HG02798 (cell line): Measurements from ENCODE around the gene CASKIN1.
"Not testable (repeated sequence)": the region's sequence is repeated elsewhere in the genome, so short reads cannot be mapped to it uniquely, and the experiment has no call there.

Experiments used
- ATAC-seq: cut with Tn5 transposase; IDR thresholded peaks from one replicate; pipeline ENCODE4 v1.9.1; 2021; ENCODE audit warnings: mild to moderate bottlenecking; ENCODE audit not compliant: unreplicated experiment, poor library complexity

Gene CASKIN1

DNA sequence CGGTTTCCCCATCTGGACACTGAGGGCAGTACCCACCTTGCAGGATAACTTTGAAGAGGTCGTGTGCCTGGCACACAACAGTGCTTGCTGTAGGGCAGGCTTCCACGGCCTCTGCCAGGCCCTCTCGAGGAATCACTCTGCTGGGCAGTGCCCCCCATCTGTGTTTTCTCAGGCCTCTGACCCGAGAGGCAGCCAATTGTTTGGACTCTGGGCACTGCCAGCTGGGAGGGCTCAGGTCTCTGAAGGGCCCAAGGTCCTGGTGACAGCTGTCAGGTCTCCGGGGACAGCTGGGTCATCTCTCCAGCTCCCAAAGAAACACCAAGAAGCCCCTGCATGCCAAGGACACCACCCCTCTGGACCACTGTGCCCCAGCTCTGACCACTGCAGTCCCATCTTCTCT lies 49.0 kb downstream of the CASKIN1 start:
- no peak for ATAC-seq

GRCh38 chr16:2145843-2146242 lies 50.6 kb downstream of the CASKIN1 start:
- ATAC-seq, result no peak

- ATAC-seq, result no peak
Observed at GRCh38 chr16:2143878-2144485, 52.4 kb downstream of the CASKIN1 start.

- ATAC-seq, result no peak
Observed at GRCh38 chr16:2142942-2143877, 53.2 kb downstream of the CASKIN1 start.

DNA sequence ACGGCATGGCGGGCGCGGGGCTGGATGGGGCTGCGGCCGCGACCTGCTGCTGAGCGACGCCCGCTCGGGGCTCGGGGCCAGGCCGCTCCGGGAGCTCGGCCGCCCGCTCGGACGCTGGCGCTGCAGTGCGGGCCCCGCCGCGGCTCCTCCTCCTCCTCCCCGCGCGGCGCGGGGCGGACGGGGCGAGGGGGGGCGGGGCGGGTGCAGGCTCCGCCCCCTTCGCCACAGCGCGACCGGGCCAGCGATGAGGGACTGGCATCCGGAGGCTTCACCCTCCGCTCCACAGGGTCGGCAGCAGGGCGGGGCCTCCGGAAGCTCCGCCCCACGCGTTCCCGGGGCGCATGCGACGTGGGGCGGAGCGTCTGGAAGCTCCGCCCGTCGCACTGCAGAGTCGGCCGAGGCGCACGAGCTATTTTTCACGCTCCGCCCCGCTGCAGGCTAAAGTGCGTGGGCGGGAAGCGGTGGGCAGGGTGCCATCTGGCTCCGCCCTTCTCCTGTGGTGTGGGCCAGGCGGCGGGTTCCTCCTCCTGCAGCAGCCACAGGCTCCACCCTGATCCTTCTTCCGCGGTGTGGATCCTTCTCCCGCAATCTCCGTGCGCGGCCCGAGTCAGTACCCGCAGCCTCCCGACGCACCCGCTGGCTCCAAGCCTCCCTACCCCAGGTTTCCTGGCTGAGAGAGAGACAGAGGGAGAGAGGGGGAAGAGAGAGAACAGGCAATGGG lies 60.5 kb downstream of the CASKIN1 start, which contains the start of gene PKD1:
PKD1 (minus strand) TSS at position 129 of the 721 bp plus-strand sequence. CDS start 209 bp downstream, outside the sequence.
- ATAC-seq, result peak; percentile 62

- ATAC-seq, result not testable (repeated sequence)
Observed at GRCh38 chr16:2135071-2135470, 61.3 kb downstream of the CASKIN1 start.

GRCh38 chr16:2133797-2134196 lies 62.6 kb downstream of the CASKIN1 start:
- ATAC-seq, result not testable (repeated sequence)

DNA sequence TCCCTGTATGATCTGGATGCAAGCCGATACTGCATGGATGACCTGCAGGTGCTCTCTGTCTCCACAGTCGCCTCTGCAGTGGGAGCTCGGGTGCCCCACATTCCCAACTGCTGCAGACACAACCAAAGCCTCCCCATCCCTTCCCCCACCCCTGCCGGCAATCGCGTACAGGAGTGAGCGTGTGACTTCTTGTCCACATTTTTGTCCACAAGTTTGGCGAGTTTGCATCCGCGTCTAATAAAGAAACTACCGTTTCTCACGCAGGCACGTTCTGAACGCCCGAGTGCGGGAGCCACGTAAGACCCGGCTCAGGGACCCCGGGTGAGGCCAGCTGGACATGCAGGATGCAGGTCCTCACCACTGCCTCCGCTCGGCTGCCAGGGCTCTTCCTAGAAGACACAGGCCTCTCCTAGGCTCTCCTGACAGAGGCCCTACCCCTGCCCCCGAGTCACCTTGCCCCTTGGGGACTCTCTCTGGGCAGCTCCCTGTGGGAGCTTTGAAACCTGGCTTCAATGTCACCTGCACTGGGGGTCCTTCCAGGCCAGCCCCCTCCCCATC lies 66.4 kb downstream of the CASKIN1 start:
- ATAC-seq, result not testable (repeated sequence)

- not testable (repeated sequence) for ATAC-seq
Observed at GRCh38 chr16:2129251-2129650, 67.2 kb downstream of the CASKIN1 start.

- ATAC-seq, result not testable (repeated sequence)
Observed at GRCh38 chr16:2127630-2128280, 68.7 kb downstream of the CASKIN1 start.
